Measurements from ENCODE around the gene UBA7. TPM values are rescaled to one million over a fixed set of nuclear protein-coding genes. Genes with fewer than 3 reads are reported as not detected.

UBA7 gene
- polyA plus RNA-seq, 1 of the 3 experiments (the other 2 are of a cell fraction) = 22.6 TPM

- TF ChIP-seq ZBTB33 (IDR thresholded peaks at IDR 0.05; ENCODE audit: borderline replicate concordance, low read depth) (no peak), SMC3 (IDR thresholded peaks at IDR 0.05; ENCODE audit: low read depth, low read length) (peak; percentile 88), RFX5 (IDR thresholded peaks at IDR 0.05; ENCODE audit: low read length) (no peak)
- TF ChIP-seq, protein P1, sequence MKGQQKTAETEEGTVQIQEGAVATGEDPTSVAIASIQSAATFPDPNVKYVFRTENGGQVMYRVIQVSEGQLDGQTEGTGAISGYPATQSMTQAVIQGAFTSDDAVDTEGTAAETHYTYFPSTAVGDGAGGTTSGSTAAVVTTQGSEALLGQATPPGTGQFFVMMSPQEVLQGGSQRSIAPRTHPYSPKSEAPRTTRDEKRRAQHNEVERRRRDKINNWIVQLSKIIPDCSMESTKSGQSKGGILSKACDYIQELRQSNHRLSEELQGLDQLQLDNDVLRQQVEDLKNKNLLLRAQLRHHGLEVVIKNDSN (IDR thresholded peaks at IDR 0.05; ENCODE audit: borderline replicate concordance, low read depth) = no peak
- TF ChIP-seq, protein P2, sequence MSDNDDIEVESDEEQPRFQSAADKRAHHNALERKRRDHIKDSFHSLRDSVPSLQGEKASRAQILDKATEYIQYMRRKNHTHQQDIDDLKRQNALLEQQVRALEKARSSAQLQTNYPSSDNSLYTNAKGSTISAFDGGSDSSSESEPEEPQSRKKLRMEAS (IDR thresholded peaks at IDR 0.05; ENCODE audit: low read depth) = peak; percentile 19; the same call in 1 of the 2 replicates
- TF ChIP-seq, protein P3, sequence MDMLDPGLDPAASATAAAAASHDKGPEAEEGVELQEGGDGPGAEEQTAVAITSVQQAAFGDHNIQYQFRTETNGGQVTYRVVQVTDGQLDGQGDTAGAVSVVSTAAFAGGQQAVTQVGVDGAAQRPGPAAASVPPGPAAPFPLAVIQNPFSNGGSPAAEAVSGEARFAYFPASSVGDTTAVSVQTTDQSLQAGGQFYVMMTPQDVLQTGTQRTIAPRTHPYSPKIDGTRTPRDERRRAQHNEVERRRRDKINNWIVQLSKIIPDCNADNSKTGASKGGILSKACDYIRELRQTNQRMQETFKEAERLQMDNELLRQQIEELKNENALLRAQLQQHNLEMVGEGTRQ (IDR thresholded peaks at IDR 0.05; ENCODE audit: borderline replicate concordance, low read depth, low read length) = no peak
Measured at GRCh38 chr3:49802719-49803464, 10.9 kb downstream of the UBA7 start, which contains the start of gene INKA1 (continued).

DNA sequence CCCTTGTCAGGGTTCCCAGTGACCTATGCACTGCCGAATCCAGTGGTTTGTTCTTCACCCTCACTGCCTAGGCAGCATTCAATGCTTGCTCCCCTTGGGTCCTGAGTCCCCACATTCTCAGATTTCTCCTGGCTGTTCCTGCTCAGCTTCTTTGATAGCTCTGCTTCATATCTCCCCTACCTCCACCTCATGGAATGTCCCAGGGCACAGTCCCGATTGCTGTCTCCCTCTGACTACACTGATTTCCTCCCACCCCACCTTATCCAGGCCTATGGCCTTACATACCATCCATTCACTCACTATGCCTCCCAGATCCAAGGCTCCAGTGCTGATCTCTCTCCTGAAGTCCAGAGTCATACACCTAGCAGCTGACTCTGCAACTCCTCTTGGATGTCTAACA lies 12.6 kb downstream of the UBA7 start:
- Histone ChIP-seq H3K79me2 (ENCODE audit: insufficient read depth) (no peaks in the 10 kb centered on the region), H3K4me1 (ENCODE audit: control insufficient read depth in 1 of 2, insufficient read depth in 2 of 2, low read depth in 1 of 2, low read length in 1 of 2) (peaks cover 11 to 26% of the 10 kb centered on the region in 2 experiments), H4K20me1 (ENCODE audit: insufficient read depth) (no peaks in the 10 kb centered on the region), H3K27ac (ENCODE audit: low read depth in 2 of 2, low read length in 1 of 2) (no peak overlapping the region), H3K36me3 (replicated peaks in 1 of 2; ENCODE audit: control insufficient read depth in 1 of 2, insufficient read depth in 2 of 2, low read length in 1 of 2) (no peaks in the 10 kb centered on the region), H3F3A (replicated peaks; ENCODE audit: insufficient read depth) (no peaks in the 10 kb centered on the region), H3K4me3 (ENCODE audit: low read depth in 2 of 2, low read length in 1 of 2) (no peak overlapping the region), H3K9me2 (no peaks in the 10 kb centered on the region), H3K9ac (no peak overlapping the region), H3K27me3 (ENCODE audit: insufficient read depth) (no peaks in the 10 kb centered on the region), H3K4me2 (no peak overlapping the region), H3K9me3 (no peaks in the 10 kb centered on the region), H2AFZ (ENCODE audit: low read depth) (no peak overlapping the region)
- no peak for DNase-seq
- WGBS (ENCODE audit: low lambda C conversion rate) = 89% methylated on average over 2 of the region's 2 CpGs
- ChIA-PET CTCF (interaction anchor here (2.2 to 17.6 kb wide), 6 partner anchors 14 to 139 kb away, joined by 7 to 386 read pairs (median 19); partner anchors contain the start of genes IP6K1 and RBM6), POLR2A (no interaction called here)
- TF ChIP-seq RAD21 (IDR thresholded peaks at IDR 0.05; ENCODE audit: low read length) = no peak
- TF ChIP-seq TCF12 (IDR thresholded peaks at IDR 0.05) = no peak
- TF ChIP-seq IRF3 (IDR thresholded peaks at IDR 0.05; ENCODE audit: low read depth, low read length) = no peak
- TF ChIP-seq NRF1 (IDR thresholded peaks at IDR 0.05; ENCODE audit: low read depth, low read length) = no peak
- TF ChIP-seq, protein P1 (IDR thresholded peaks at IDR 0.05; ENCODE audit: borderline replicate concordance, low read depth) = no peak
- TF ChIP-seq FOXM1 (IDR thresholded peaks at IDR 0.05; ENCODE audit: low read depth) = no peak
- no peak for TF ChIP-seq ZBTB33 (IDR thresholded peaks at IDR 0.05; ENCODE audit: borderline replicate concordance, low read depth)
- TF ChIP-seq POLR2AphosphoS5 (IDR thresholded peaks at IDR 0.05; ENCODE audit: low read depth, low read length) = no peak
- no peak for TF ChIP-seq EZH2phosphoT487 (IDR thresholded peaks at IDR 0.05; ENCODE audit: borderline replicate concordance, low read depth)
- TF ChIP-seq RXRA (IDR thresholded peaks at IDR 0.05; ENCODE audit: borderline replicate concordance, low read depth) = no peak
- no peak for TF ChIP-seq RFX5 (IDR thresholded peaks at IDR 0.05; ENCODE audit: low read length)
- TF ChIP-seq, protein P4, sequence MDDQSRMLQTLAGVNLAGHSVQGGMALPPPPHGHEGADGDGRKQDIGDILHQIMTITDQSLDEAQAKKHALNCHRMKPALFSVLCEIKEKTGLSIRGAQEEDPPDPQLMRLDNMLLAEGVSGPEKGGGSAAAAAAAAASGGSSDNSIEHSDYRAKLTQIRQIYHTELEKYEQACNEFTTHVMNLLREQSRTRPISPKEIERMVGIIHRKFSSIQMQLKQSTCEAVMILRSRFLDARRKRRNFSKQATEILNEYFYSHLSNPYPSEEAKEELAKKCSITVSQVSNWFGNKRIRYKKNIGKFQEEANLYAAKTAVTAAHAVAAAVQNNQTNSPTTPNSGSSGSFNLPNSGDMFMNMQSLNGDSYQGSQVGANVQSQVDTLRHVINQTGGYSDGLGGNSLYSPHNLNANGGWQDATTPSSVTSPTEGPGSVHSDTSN (IDR thresholded peaks at IDR 0.05) = no peak
- TF ChIP-seq YY1 (IDR thresholded peaks at IDR 0.05; ENCODE audit: low read depth) = no peak
- TF ChIP-seq, protein P5, sequence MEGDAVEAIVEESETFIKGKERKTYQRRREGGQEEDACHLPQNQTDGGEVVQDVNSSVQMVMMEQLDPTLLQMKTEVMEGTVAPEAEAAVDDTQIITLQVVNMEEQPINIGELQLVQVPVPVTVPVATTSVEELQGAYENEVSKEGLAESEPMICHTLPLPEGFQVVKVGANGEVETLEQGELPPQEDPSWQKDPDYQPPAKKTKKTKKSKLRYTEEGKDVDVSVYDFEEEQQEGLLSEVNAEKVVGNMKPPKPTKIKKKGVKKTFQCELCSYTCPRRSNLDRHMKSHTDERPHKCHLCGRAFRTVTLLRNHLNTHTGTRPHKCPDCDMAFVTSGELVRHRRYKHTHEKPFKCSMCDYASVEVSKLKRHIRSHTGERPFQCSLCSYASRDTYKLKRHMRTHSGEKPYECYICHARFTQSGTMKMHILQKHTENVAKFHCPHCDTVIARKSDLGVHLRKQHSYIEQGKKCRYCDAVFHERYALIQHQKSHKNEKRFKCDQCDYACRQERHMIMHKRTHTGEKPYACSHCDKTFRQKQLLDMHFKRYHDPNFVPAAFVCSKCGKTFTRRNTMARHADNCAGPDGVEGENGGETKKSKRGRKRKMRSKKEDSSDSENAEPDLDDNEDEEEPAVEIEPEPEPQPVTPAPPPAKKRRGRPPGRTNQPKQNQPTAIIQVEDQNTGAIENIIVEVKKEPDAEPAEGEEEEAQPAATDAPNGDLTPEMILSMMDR (IDR thresholded peaks at IDR 0.05) = no peak
- TF ChIP-seq ELF1 (IDR thresholded peaks at IDR 0.05) = no peak
- no peak for TF ChIP-seq SMC3 (IDR thresholded peaks at IDR 0.05; ENCODE audit: low read depth, low read length)

Data from SK-N-SH (cell line).